Esophagus squamous epithelium (tissue), 4 donors: ENCODE data around the gene SMAD3.

Experiments used
- CTCF ChIP-seq, 6 experiments: fragments of 450-650 bp in 4 of 6; fragments of 200-600 bp in 2 of 6; sonication (generic) in 2 of 6; IDR thresholded peaks; one replicate each; pipeline ENCODE4 v1.5.1; 2016 to 2019; ENCODE audit warnings: antibody characterized with exemption in 6 of 6, mild to moderate bottlenecking in 4 of 6, moderate library complexity in 4 of 6
- POLR2A ChIP-seq, 4 donors: fragments of 450-650 bp; IDR thresholded peaks; one replicate each; pipeline ENCODE4 v1.6.1; 2017; ENCODE audit warnings: antibody characterized with exemption in 4 of 4, mild to moderate bottlenecking in 4 of 4, moderate library complexity in 3 of 4

- no peak for TF ChIP-seq CTCF (IDR thresholded peaks at IDR 0.05)
- TF ChIP-seq POLR2A (IDR thresholded peaks at IDR 0.05), result no peak
These were observed 134.7 kb downstream of the SMAD3 start for GRCh38 chr15:67199881-67200763.
